H1 (cell line): Measurements from ENCODE around the gene KCNMA1. TPM values are rescaled to one million over a fixed set of nuclear protein-coding genes. Genes with fewer than 3 reads are reported as not detected.

Experiments
- CTCF ChIA-PET: fragments of 300-600 bp; sonication (Branson Sonifier 250); formaldehyde crosslinking; loops from one replicate; lab custom pipeline; 2021; ENCODE audit not compliant: partially characterized antibody; lab: Charles Lee
- POLR2A ChIA-PET: fragments of 300-600 bp; sonication (Branson Sonifier 250); formaldehyde crosslinking; loops from one replicate; lab custom pipeline; 2021; ENCODE audit warnings: inconsistent platforms; ENCODE audit not compliant: partially characterized antibody; lab: Charles Lee
- DNase-seq, 2 experiments: peaks; one replicate each; pipeline versions ENCODE4 v3.0.0 to v3.0.0-alpha.2; 2010 to 2022; ENCODE audit warnings: low spot score in 2 of 2, low read depth in 1 of 2, mixed read lengths in 1 of 2
- FAIRE-seq: peaks from 2 replicates; lab custom pipeline; 2011; peaks lifted over from hg19 to GRCh38; lab: Jason Lieb, UNC
- H2AFZ ChIP-seq: 2 replicates; pipeline ENCODE4 v1.8.1; 2012; ENCODE audit warnings: low read length, inconsistent platforms
- H2AK5ac ChIP-seq: 2 replicates; pipeline ENCODE4 v1.6.1; 2013; ENCODE audit warnings: low read depth, low read length
- H2BK120ac ChIP-seq: replicated peaks from 2 replicates; pipeline ENCODE3; 2013; ENCODE audit warnings: low read depth, low read length, inconsistent platforms
- H2BK12ac ChIP-seq: 2 replicates; pipeline ENCODE4 v1.6.1; 2013; ENCODE audit warnings: low read depth, low read length
- H2BK15ac ChIP-seq: 2 replicates; pipeline ENCODE4 v1.6.1; 2013; ENCODE audit warnings: low read length
- H2BK20ac ChIP-seq: 2 replicates; pipeline ENCODE4 v1.6.1; 2013; ENCODE audit warnings: low read length
- H2BK5ac ChIP-seq: 2 replicates; pipeline ENCODE4 v1.6.1; 2013; ENCODE audit warnings: low read depth, low read length
- H3K14ac ChIP-seq: 2 replicates; pipeline ENCODE4 v1.6.1; 2013; ENCODE audit warnings: inconsistent platforms; ENCODE audit not compliant: insufficient read length
- H3K18ac ChIP-seq: 2 replicates; pipeline ENCODE4 v1.6.1; 2013; ENCODE audit warnings: low read length; ENCODE audit errors: extremely low read depth
- H3K23ac ChIP-seq: 2 replicates; pipeline ENCODE4 v1.6.1; 2013; ENCODE audit warnings: inconsistent platforms; ENCODE audit not compliant: insufficient read length
- H3K23me2 ChIP-seq: 2 replicates; pipeline ENCODE4 v1.6.1; 2013; ENCODE audit warnings: low read depth, low read length
- H3K27ac ChIP-seq: 2 replicates; pipeline ENCODE4 v1.6.1; 2011; ENCODE audit warnings: low read depth, low read length, inconsistent platforms
- H3K27me3 ChIP-seq, 4 experiments: replicated peaks in 1 of 4; 1 replicate in 1 of 4; 2 replicates in 3 of 4; pipeline versions ENCODE4 v1.6.1 to v1.8.1; 2011 to 2013; ENCODE audit warnings: low read length in 3 of 4, mild to moderate bottlenecking in 3 of 4, inconsistent platforms in 2 of 4, mixed read lengths in 2 of 4, moderate library complexity in 1 of 4; ENCODE audit not compliant: control insufficient read depth in 3 of 4, insufficient read depth in 3 of 4; ENCODE audit errors: extremely low read depth in 1 of 4
- H3K36me3 ChIP-seq, 4 experiments: 2 replicates each; pipeline versions ENCODE4 v1.6.1 to v1.8.1; 2011 to 2013; ENCODE audit warnings: mild to moderate bottlenecking in 4 of 4, low read length in 3 of 4, moderate library complexity in 2 of 4, control low read depth in 1 of 4, inconsistent platforms in 1 of 4; ENCODE audit not compliant: insufficient read depth in 4 of 4, control insufficient read depth in 2 of 4
- H3K4ac ChIP-seq: replicated peaks from 2 replicates; pipeline ENCODE3; 2013; ENCODE audit warnings: low read length, low read depth, mixed read lengths, inconsistent platforms; ENCODE audit not compliant: insufficient read length
- H3K4me1 ChIP-seq, 4 experiments: replicated peaks in 1 of 4; 1 replicate in 1 of 4; 2 replicates in 3 of 4; pipeline versions ENCODE4 v1.6.1 to v1.8.1; 2011 to 2013; ENCODE audit warnings: low read length in 3 of 4, inconsistent platforms in 2 of 4, mixed read lengths in 1 of 4; ENCODE audit not compliant: insufficient read depth in 4 of 4, control insufficient read depth in 3 of 4
- H3K4me2 ChIP-seq, 2 experiments: 2 replicates each; pipeline versions ENCODE4 v1.6.1 to v1.8.1; 2011 to 2013; ENCODE audit warnings: low read depth in 2 of 2, low read length in 2 of 2, control low read depth in 1 of 2, inconsistent platforms in 1 of 2, mild to moderate bottlenecking in 1 of 2; ENCODE audit not compliant: insufficient read depth in 1 of 2
- H3K4me3 ChIP-seq, 4 experiments: fragments of 200-600, 300-600 bp in 1 of 4; sonication (generic), shearing (Covaris generic), sonication (Bioruptor Twin) in 1 of 4; 2 replicates each; pipeline versions ENCODE4 v1.5.1 to v1.8.1; 2011 to 2016; ENCODE audit warnings: low read length in 4 of 4, low read depth in 3 of 4, control low read depth in 2 of 4, inconsistent platforms in 2 of 4, mild to moderate bottlenecking in 2 of 4, mixed read lengths in 1 of 4, moderate library complexity in 1 of 4; ENCODE audit not compliant: insufficient read depth in 2 of 4; ENCODE audit errors: extremely low read depth in 1 of 4
- H3K56ac ChIP-seq: replicated peaks from 2 replicates; pipeline ENCODE3; 2013; ENCODE audit warnings: low read depth, mild to moderate bottlenecking, mixed read lengths, low read length, inconsistent platforms; ENCODE audit not compliant: insufficient read length
- H3K79me1 ChIP-seq: 2 replicates; pipeline ENCODE4 v1.6.1; 2013; ENCODE audit warnings: low read depth, low read length, control low read depth
- H3K79me2 ChIP-seq, 2 experiments: 2 replicates each; pipeline versions ENCODE4 v1.6.1 to v1.8.1; 2012 to 2013; ENCODE audit warnings: low read length in 2 of 2, mild to moderate bottlenecking in 2 of 2, inconsistent platforms in 1 of 2; ENCODE audit not compliant: insufficient read depth in 2 of 2, control insufficient read depth in 1 of 2
- H3K9ac ChIP-seq, 4 experiments: replicated peaks in 1 of 4; 1 replicate in 1 of 4; 2 replicates in 3 of 4; pipeline versions ENCODE4 v1.6.1 to v1.8.1; 2011 to 2013; ENCODE audit warnings: low read depth in 3 of 4, low read length in 3 of 4, control low read depth in 2 of 4, mild to moderate bottlenecking in 2 of 4, moderate library complexity in 2 of 4, inconsistent platforms in 1 of 4; ENCODE audit errors: extremely low read depth in 1 of 4
- H3K9me3 ChIP-seq, 2 experiments: 2 replicates each; pipeline versions ENCODE4 v1.6.1 to v1.8.1; 2012 to 2013; ENCODE audit warnings: mild to moderate bottlenecking in 2 of 2, moderate library complexity in 2 of 2, control low read depth in 1 of 2, inconsistent platforms in 1 of 2, low read depth in 1 of 2, low read length in 1 of 2, mixed read lengths in 1 of 2; ENCODE audit not compliant: insufficient read depth in 2 of 2
- H4K20me1 ChIP-seq, 2 experiments: replicated peaks in 1 of 2; 2 replicates each; pipeline versions ENCODE3 to v1.8.1; 2011 to 2013; ENCODE audit warnings: inconsistent platforms in 2 of 2, low read length in 2 of 2, mild to moderate bottlenecking in 1 of 2; ENCODE audit not compliant: insufficient read depth in 2 of 2, control insufficient read depth in 1 of 2
- H4K5ac ChIP-seq: 2 replicates; pipeline ENCODE4 v1.6.1; 2013; ENCODE audit warnings: low read length, low read depth, mixed read lengths, inconsistent platforms; ENCODE audit not compliant: insufficient read length
- H4K8ac ChIP-seq: 2 replicates; pipeline ENCODE4 v1.8.0; 2013; ENCODE audit warnings: mild to moderate bottlenecking, moderate library complexity, low read length, inconsistent platforms; ENCODE audit not compliant: insufficient read depth; ENCODE audit errors: extremely low read depth
- H4K91ac ChIP-seq: replicated peaks from 2 replicates; pipeline ENCODE3; 2013; ENCODE audit warnings: low read length, mixed read lengths, inconsistent platforms; ENCODE audit not compliant: insufficient read length
- BACH1 ChIP-seq: IDR thresholded peaks from 2 replicates; pipeline ENCODE4 v1.6.1; 2012; ENCODE audit warnings: low read length, improper control_type of control experiment
- CBX5 ChIP-seq: fragments of 300-800, 300-1000 bp; sonication (generic); IDR thresholded peaks from 2 replicates; pipeline ENCODE4 v1.7.1; 2016; ENCODE audit warnings: antibody characterized with exemption, low read length, low read depth
- CHD2 ChIP-seq: IDR thresholded peaks from 2 replicates; pipeline ENCODE4 v1.6.1; 2012; ENCODE audit warnings: low read length, improper control_type of control experiment
- CREB1 ChIP-seq: IDR thresholded peaks from 2 replicates; pipeline ENCODE4 v1.6.1; 2012; ENCODE audit warnings: inconsistent platforms
- EGR1 ChIP-seq: IDR thresholded peaks from 2 replicates; pipeline ENCODE4 v1.6.1; 2011; ENCODE audit warnings: low read depth, low read length, borderline replicate concordance
- EP300 ChIP-seq, 2 experiments: IDR thresholded peaks; 1 replicate in 1 of 2; 2 replicates in 1 of 2; pipeline ENCODE4 v1.6.1; 2011 to 2012; ENCODE audit warnings: low read depth in 2 of 2, low read length in 2 of 2, mild to moderate bottlenecking in 2 of 2, borderline replicate concordance in 1 of 2, inconsistent platforms in 1 of 2, moderate library complexity in 1 of 2
- GTF2F1 ChIP-seq: IDR thresholded peaks from 2 replicates; pipeline ENCODE4 v1.6.1; 2012; ENCODE audit warnings: low read depth, low read length, improper control_type of control experiment, borderline replicate concordance
- RXRA ChIP-seq: IDR thresholded peaks from 2 replicates; pipeline ENCODE4 v1.6.1; 2011; ENCODE audit warnings: low read depth, mild to moderate bottlenecking, low read length, moderate library complexity; ENCODE audit not compliant: insufficient read depth
- SIN3A ChIP-seq, 2 experiments: IDR thresholded peaks in 1 of 2; conservative IDR thresholded peaks in 1 of 2; 2 replicates each; pipeline ENCODE4 v1.6.1; 2011 to 2012; ENCODE audit warnings: low read length in 2 of 2, improper control_type of control experiment in 1 of 2, low read depth in 1 of 2, mild to moderate bottlenecking in 1 of 2
- SIRT6 ChIP-seq: IDR thresholded peaks from one replicate; pipeline ENCODE4 v1.7.1; 2012; ENCODE audit warnings: low read length, inconsistent platforms
- SIX5 ChIP-seq: IDR thresholded peaks from 2 replicates; pipeline ENCODE4 v1.6.1; 2011; ENCODE audit warnings: mild to moderate bottlenecking, low read depth, low read length
- SRF ChIP-seq: IDR thresholded peaks from 2 replicates; pipeline ENCODE4 v1.6.1; 2011; ENCODE audit warnings: mild to moderate bottlenecking, low read depth, low read length, moderate library complexity
- TAF1 ChIP-seq: IDR thresholded peaks from 2 replicates; pipeline ENCODE4 v1.6.1; 2011; ENCODE audit warnings: mild to moderate bottlenecking, low read depth, low read length
- TAF7 ChIP-seq: optimal IDR thresholded peaks from 2 replicates; pipeline ENCODE3; 2011; ENCODE audit warnings: low read depth, mild to moderate bottlenecking, inconsistent platforms, low read length, moderate library complexity, borderline replicate concordance
- ZNF274 ChIP-seq: IDR thresholded peaks from 2 replicates; pipeline ENCODE4 v1.7.0; 2012; ENCODE audit warnings: low read length, borderline replicate concordance; ENCODE audit errors: extremely low read depth
- WGBS, 2 experiments: shearing (Covaris generic) in 1 of 2; methylation state at CpG; one replicate each; pipeline versions ENCODE4 v1.1.6 to v1.1.7; 2013 to 2015; ENCODE audit warnings: low lambda C conversion rate in 2 of 2, mixed read lengths in 2 of 2, inconsistent platforms in 1 of 2, low coverage in 1 of 2, missing lambda C conversion rate in 1 of 2; ENCODE audit not compliant: insufficient replicate concordance in 2 of 2, insufficient coverage in 1 of 2, insufficient read length in 1 of 2; ENCODE audit errors: extremely low coverage in 1 of 2, missing lambda C conversion rate in 1 of 2; 5-methylcytosine and 5-hydroxymethylcytosine counted together
- polyA plus RNA-seq, 7 experiments: library from polyadenylated mRNA; depleted of rRNA in 3 of 7; stranded (reverse) in 5 of 7; unstranded in 2 of 7; fragments of >200 nt in 5 of 7; fragments of 200-250 nt in 2 of 7; gene quantifications; 1 replicate in 5 of 7; 2 replicates in 1 of 7; 4 replicates in 1 of 7; pipeline versions ENCODE4 v1.2.1 to v1.2.3, GENCODE V29; 2011 to 2013; ENCODE audit warnings: missing spikeins in 2 of 7, mixed read lengths in 2 of 7
- total RNA-seq: library from RNA; stranded (reverse); fragmentation: NEBNext Ultra II Directional; extraction: Animal tissue kit (Norgen Biotek cat#: 25700); gene quantifications from 2 replicates; pipeline ENCODE4 v1.2.1, GENCODE V29; 2021

Gene KCNMA1
- total and polyA plus RNA-seq, 2 of the 8 experiments (the other 6 are each of a cell fraction or from before 2014, with no cell fraction given) = 10.2 to 11.1 TPM

DNA sequence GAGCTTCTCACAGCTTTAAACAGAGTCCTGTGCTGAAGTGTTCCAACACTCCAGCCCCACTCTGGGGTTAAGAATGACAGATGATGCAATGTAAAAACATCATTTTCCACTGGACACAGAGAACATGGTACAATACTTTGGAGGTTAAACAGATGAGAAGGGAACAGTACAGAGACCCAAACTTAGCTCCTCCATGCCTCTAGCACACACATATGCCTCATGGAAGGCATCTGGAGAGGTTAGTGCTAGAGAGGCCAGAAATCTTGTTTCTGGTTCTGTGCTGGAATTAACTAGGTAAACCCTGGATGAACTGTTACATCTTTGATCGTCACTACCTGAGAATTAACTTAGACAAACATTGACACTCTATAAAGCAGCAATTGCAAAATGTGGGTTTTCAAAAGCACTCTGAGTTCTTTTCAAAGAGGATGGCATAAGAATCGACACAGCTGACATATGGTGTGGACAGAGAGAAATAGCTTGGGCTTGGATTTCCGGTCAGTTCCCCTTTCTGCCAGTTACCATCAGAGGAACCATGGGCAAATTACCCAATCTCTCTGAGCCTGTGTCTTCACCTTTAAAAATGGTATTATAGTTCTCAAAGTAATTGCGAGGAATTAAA lies 81.9 kb downstream of the KCNMA1 start:
- Histone ChIP-seq H3K27ac (no peak overlapping the region), H3K4me2 (no peak overlapping the region), H3K9me3 (no peaks in the 10 kb centered on the region), H3K27me3 (no peaks in the 10 kb centered on the region), H3K4ac (no peak overlapping the region), H3K23ac (no peak overlapping the region), H3K18ac (no peak overlapping the region), H3K79me2 (no peaks in the 10 kb centered on the region), H3K4me3 (no peak overlapping the region), H2AK5ac (no peak overlapping the region), H4K5ac (no peak overlapping the region), H3K56ac (no peak overlapping the region), H2AFZ (no peak overlapping the region), H4K91ac (no peak overlapping the region), H4K20me1 (no peaks in the 10 kb centered on the region), H2BK120ac (no peak overlapping the region), H3K9ac (no peak overlapping the region), H2BK5ac (no peak overlapping the region), H3K36me3 (no peaks in the 10 kb centered on the region), H2BK12ac (no peak overlapping the region), H3K79me1 (no peaks in the 10 kb centered on the region; the same call in 1 of the 2 replicates), H4K8ac (no peak overlapping the region), H2BK15ac (no peak overlapping the region), H3K14ac (no peak overlapping the region), H3K4me1 (peaks cover 0 to 4% (median 0%) of the 10 kb centered on the region in 4 experiments; a peak in 1 of 7 replicates), H2BK20ac (no peak overlapping the region), H3K23me2 (no peaks in the 10 kb centered on the region)
- ChIA-PET CTCF (interaction anchor here (0.6 to 1.2 kb wide), 7 partner anchors 12 to 303 kb away, joined by 3 to 4 read pairs (median 3); no protein-coding TSS in a partner anchor), POLR2A (no interaction called here)
- FAIRE-seq (no peak), DNase-seq (no peak)
- 88% methylated on average over 4 of the region's 4 CpGs; no CpG with 5 or more reads in 1 of the 2 experiments for WGBS, 2 experiments
- TF ChIP-seq ZNF274 = no peak
- no peak for TF ChIP-seq GTF2F1
- no peak for TF ChIP-seq RXRA
- TF ChIP-seq EP300 (IDR thresholded peaks at IDR 0.05; ENCODE audit: borderline replicate concordance in 1 of 2, low read depth in 2 of 2, low read length in 2 of 2) = no peak
- no peak for TF ChIP-seq SIRT6
- TF ChIP-seq TAF1 = no peak
- no peak for TF ChIP-seq CBX5
- no peak for TF ChIP-seq TAF7
- TF ChIP-seq SIX5 = no peak
- TF ChIP-seq EGR1 = no peak
- no peak for TF ChIP-seq CHD2
- no peak for TF ChIP-seq BACH1
- TF ChIP-seq CREB1 = no peak
- no peak for TF ChIP-seq SRF
- no peak for TF ChIP-seq SIN3A (conservative IDR thresholded peaks at IDR 0.05 in 1 of 2, IDR thresholded peaks at IDR 0.05 in 1 of 2; ENCODE audit: low read depth in 1 of 2, low read length in 2 of 2)
